Kidney (tissue), 14 donors: ENCODE results near the gene DNAJB7. TPM values are rescaled to one million over a fixed set of nuclear protein-coding genes. Genes with fewer than 3 reads are reported as not detected.
"Not testable (repeated sequence)": the region's sequence is repeated elsewhere in the genome, so short reads cannot be mapped to it uniquely, and the experiment has no call there.

Experiments
- DNase-seq, 5 donors: peaks; one replicate each; pipeline ENCODE4 v3.0.0-alpha.2; 2013 to 2020
- FAIRE-seq: peaks from 2 replicates; lab custom pipeline; 2012; peaks lifted over from hg19 to GRCh38; lab: Jason Lieb, UNC
- H3K27ac ChIP-seq, 2 donors: one replicate each; pipeline ENCODE4 v1.7.0; 2013; ENCODE audit warnings: low read depth in 2 of 2, low read length in 2 of 2, inconsistent platforms in 1 of 2
- H3K27me3 ChIP-seq: one replicate; pipeline ENCODE4 v1.7.1; 2013; ENCODE audit warnings: low read length, inconsistent platforms; ENCODE audit not compliant: control insufficient read depth, insufficient read depth
- H3K36me3 ChIP-seq, 3 donors: one replicate each; pipeline versions ENCODE4 v1.7.0 to v1.7.1; 2013; ENCODE audit warnings: low read length in 3 of 3, control low read depth in 1 of 3, inconsistent platforms in 1 of 3; ENCODE audit not compliant: insufficient read depth in 3 of 3, control insufficient read depth in 2 of 3
- H3K4me1 ChIP-seq, 3 donors: one replicate each; pipeline versions ENCODE4 v1.7.0 to v1.7.1; 2013; ENCODE audit warnings: low read length in 3 of 3, inconsistent platforms in 1 of 3, low read depth in 1 of 3; ENCODE audit not compliant: control insufficient read depth in 2 of 3, insufficient read depth in 2 of 3
- H3K4me3 ChIP-seq, 3 donors: one replicate each; pipeline versions ENCODE4 v1.7.0 to v1.8.1; 2013; ENCODE audit warnings: low read length in 3 of 3, control low read depth in 1 of 3, inconsistent platforms in 1 of 3
- H3K9ac ChIP-seq, 3 donors: one replicate each; pipeline versions ENCODE4 v1.7.0 to v1.7.1; 2013; ENCODE audit warnings: low read length in 3 of 3, control low read depth in 1 of 3, inconsistent platforms in 1 of 3
- H3K9me3 ChIP-seq, 3 donors: one replicate each; pipeline versions ENCODE4 v1.7.0 to v1.7.1; 2013; ENCODE audit warnings: low read length in 3 of 3, control low read depth in 1 of 3, inconsistent platforms in 1 of 3; ENCODE audit not compliant: control insufficient read depth in 2 of 3, insufficient read depth in 1 of 3
- CTCF ChIP-seq: IDR thresholded peaks from 3 replicates; pipeline ENCODE4 v1.5.1; 2012; ENCODE audit warnings: mild to moderate bottlenecking, moderate library complexity, borderline replicate concordance; ENCODE audit not compliant: insufficient read depth; ENCODE audit errors: extremely low read depth
- intact Hi-C: fragments of 100-400 bp; cut with DNase I; formaldehyde crosslinking; loops from one replicate; pipeline ENCODE4 v1.11.1; 2022
- polyA plus RNA-seq: library from polyadenylated mRNA; stranded (reverse); fragments of 350-450 nt; fragmentation: Illumina TruSeq; extraction: RNeasy Lipid Tissue Mini Kit (QIAGEN cat#74804); gene quantifications from one replicate; pipeline ENCODE4 v1.2.3, GENCODE V29; 2014; ENCODE audit warnings: low read depth, low replicate concordance; ENCODE audit not compliant: insufficient read depth
- total RNA-seq: library from RNA; stranded (reverse); fragmentation: NEBNext Ultra II Directional; extraction: Animal tissue kit (Norgen Biotek cat#: 25700); gene quantifications from one replicate; pipeline ENCODE4 v1.2.1, GENCODE V29; 2021
- donor health status: control.
- donor health status: control.
- donor health status: control.
- donor health status: control.
- donor health status: control.
- donor health status: DM: yes; HTN: yes; CAD: no.
- donor health status: Normal renal cell carcinoma (clear cell type).

The DNAJB7 gene
- total and polyA plus RNA-seq, 2 donors from 2014 or later, result not detected

DNA sequence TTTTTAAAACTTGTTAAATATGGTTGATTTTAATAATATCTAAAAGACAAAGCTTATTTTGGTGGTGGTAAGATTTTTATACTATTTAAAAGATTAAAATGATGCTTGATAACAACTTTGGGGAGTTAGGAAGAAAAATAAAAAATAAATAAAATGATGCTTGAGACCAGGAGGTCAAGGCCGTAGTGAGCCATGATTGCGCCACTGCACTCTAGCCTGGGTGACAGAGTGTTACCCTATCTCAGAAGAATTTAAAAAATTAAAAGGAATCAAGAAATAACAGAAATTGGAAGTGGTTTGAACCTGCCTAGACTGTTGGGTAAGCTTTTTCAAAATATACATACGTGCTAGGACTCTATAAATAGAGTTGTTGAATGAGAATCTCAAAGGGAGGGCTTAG lies 12.1 kb upstream of the DNAJB7 start:
- Histone ChIP-seq H3K9me3 (no peaks in the 10 kb centered on the region), H3K36me3 (peaks cover 2 to 11% (median 2%) of the 10 kb centered on the region in 3 donors), H3K4me3 (no peak overlapping the region), H3K27ac (no peak overlapping the region), H3K4me1 (no peaks in the 10 kb centered on the region), H3K27me3 (no peaks in the 10 kb centered on the region), H3K9ac (no peak overlapping the region)
- DNase-seq, result no peak
- no peak for TF ChIP-seq CTCF
- FAIRE-seq, result no peak
- intact Hi-C loops, result no loop called here

DNA sequence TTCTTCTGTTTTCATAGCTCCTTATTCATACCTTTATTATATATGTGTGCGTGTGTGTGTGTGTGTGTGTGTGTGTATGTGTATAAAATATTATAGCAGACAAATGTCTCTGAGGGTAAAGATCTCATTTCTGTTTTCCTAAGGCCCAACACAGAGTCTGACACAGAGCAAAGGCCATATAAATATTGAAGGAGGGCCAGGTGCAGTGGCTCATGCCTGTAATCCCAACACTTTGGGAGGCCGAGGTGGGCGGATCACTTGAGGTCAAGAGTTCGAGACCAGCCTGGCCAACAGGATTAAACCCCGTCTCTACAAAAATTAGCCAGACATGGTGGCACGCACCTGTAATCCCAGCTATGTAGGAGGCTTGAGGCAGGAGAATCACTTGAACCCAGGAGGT lies 6.5 kb upstream of the DNAJB7 start:
- H3K27ac ChIP-seq, result not testable (repeated sequence)

GRCh38 chr22:40867109-40867508 lies 5.2 kb upstream of the DNAJB7 start:
- Histone ChIP-seq H3K27me3 (no peaks in the 10 kb centered on the region), H3K9ac (no peak overlapping the region), H3K4me1 (no peaks in the 10 kb centered on the region), H3K36me3 (peaks cover 0 to 11% (median under 1%) of the 10 kb centered on the region in 3 donors), H3K9me3 (no peaks in the 10 kb centered on the region), H3K27ac (no peak overlapping the region), H3K4me3 (no peak overlapping the region)
- DNase-seq (no peak), FAIRE-seq (no peak)
- no peak for TF ChIP-seq CTCF
- intact Hi-C loops, result no loop called here

More for the DNA sequence above, 6.5 kb upstream of the DNAJB7 start:
- FAIRE-seq, H3K9me3 ChIP-seq, intact Hi-C loops, H3K27me3 ChIP-seq, DNase-seq, H3K4me1 ChIP-seq, H3K4me3 ChIP-seq, H3K9ac ChIP-seq: not testable (repeated sequence)
- peaks cover 0 to 11% (median 2%) of the 10 kb centered on the region in 3 donors for H3K36me3 ChIP-seq

- Histone ChIP-seq H3K4me3 (no peak overlapping the region), H3K9ac (no peak overlapping the region), H3K36me3 (peaks cover 0 to 6% (median 2%) of the 10 kb centered on the region in 3 donors), H3K27ac (no peak overlapping the region), H3K9me3 (no peaks in the 10 kb centered on the region), H3K27me3 (no peaks in the 10 kb centered on the region), H3K4me1 (peaks cover 0 to 4% (median 0%) of the 10 kb centered on the region in 3 donors)
- intact Hi-C loops, result no loop called here
- TF ChIP-seq CTCF, result no peak
- FAIRE-seq (no peak), DNase-seq (no peak)
Measured at GRCh38 chr22:40862537-40862936, 624 bp upstream of the DNAJB7 start.
